GM23248 (cell line): ENCODE results near the gene TMBIM1.

Source experiments
- EZH2 ChIP-seq: fragments of 200-600 bp; sonication (generic); IDR thresholded peaks from 2 replicates; pipeline ENCODE4 v1.6.1; 2018; ENCODE audit warnings: antibody characterized with exemption, mild to moderate bottlenecking; ENCODE audit not compliant: insufficient read depth, poor library complexity, severe bottlenecking
- EZH2phosphoT487 ChIP-seq: fragments of 200-600 bp; sonication (generic); IDR thresholded peaks from 2 replicates; pipeline ENCODE4 v1.6.1; 2018; ENCODE audit warnings: antibody characterized with exemption, moderate library complexity, mild to moderate bottlenecking, low read depth; ENCODE audit not compliant: insufficient read depth

- TF ChIP-seq EZH2 (no peak), EZH2phosphoT487 (no peak)
Measured at GRCh38 chr2:218234521-218234920, 57.8 kb downstream of the TMBIM1 start.
